OCI-LY3 (cell line): ENCODE results near the gene USP7.

ENCODE experiments used
- H2AFZ ChIP-seq: fragments of 200-600, 300-600 bp; shearing (Covaris generic); 2 replicates; pipeline ENCODE4 v1.6.0; 2014; ENCODE audit warnings: antibody characterized with exemption, low read depth, low read length
- H3K27ac ChIP-seq: fragments of 200-600, 300-600 bp; sonication (generic); 2 replicates; pipeline ENCODE4 v1.5.1; 2014; ENCODE audit warnings: mild to moderate bottlenecking, low read length, moderate library complexity, mixed read lengths
- H3K27me3 ChIP-seq: fragments of 200-600, 300-600 bp; sonication (generic); 2 replicates; pipeline ENCODE4 v1.6.1; 2014; ENCODE audit warnings: low read depth, low read length, mixed read lengths
- H3K36me3 ChIP-seq: fragments of 200-600, 300-600 bp; sonication (generic); replicated peaks from 2 replicates; pipeline ENCODE3; 2014; ENCODE audit warnings: low read depth, low read length, mixed read lengths
- H3K4me1 ChIP-seq: fragments of 300-600, 200-600 bp; sonication (generic); 2 replicates; pipeline ENCODE4 v1.6.1; 2014; ENCODE audit warnings: low read length, mixed read lengths
- H3K4me2 ChIP-seq: fragments of 200-600, 300-600 bp; sonication (generic); 2 replicates; pipeline ENCODE4 v1.6.1; 2014; ENCODE audit warnings: low read length, mixed read lengths
- H3K4me3 ChIP-seq: fragments of 300-600, 200-600 bp; sonication (generic); 2 replicates; pipeline ENCODE4 v1.5.1; 2014; ENCODE audit warnings: antibody characterized with exemption, mild to moderate bottlenecking, low read length, moderate library complexity
- H3K79me2 ChIP-seq: fragments of 300-600, 200-600 bp; shearing (Covaris generic); 2 replicates; pipeline ENCODE4 v1.6.1; 2014; ENCODE audit warnings: mild to moderate bottlenecking, low read length, mixed read lengths
- H3K9ac ChIP-seq: fragments of 300-600, 200-600 bp; shearing (Covaris generic); 2 replicates; pipeline ENCODE4 v1.6.0; 2014; ENCODE audit warnings: mild to moderate bottlenecking, low read length, moderate library complexity
- H3K9me3 ChIP-seq: fragments of 200-600, 300-600 bp; shearing (Covaris generic); 2 replicates; pipeline ENCODE4 v1.6.1; 2014; ENCODE audit warnings: low read length, mixed read lengths; ENCODE audit not compliant: insufficient read depth
- H4K20me1 ChIP-seq: fragments of 200-600, 300-600 bp; sonication (generic); 2 replicates; pipeline ENCODE4 v1.6.1; 2016; ENCODE audit warnings: low read length, mixed read lengths; ENCODE audit not compliant: insufficient read depth
- CTCF ChIP-seq: fragments of 200-600, 300-600 bp; sonication (generic); IDR thresholded peaks from 2 replicates; pipeline ENCODE4 v1.5.1; 2014; ENCODE audit warnings: antibody characterized with exemption, low read length, low read depth
- EZH2phosphoT487 ChIP-seq: fragments of 200-600 bp; shearing (Covaris generic); IDR thresholded peaks from 2 replicates; pipeline ENCODE4 v1.6.1; 2018; ENCODE audit warnings: antibody characterized with exemption, mixed run types, low read depth

Gene USP7

GRCh38 chr16:8961811-8962390, 1.8 kb downstream of the USP7 start:
- H3K4me3 ChIP-seq, result peak overlapping the region; percentile 78
- H3K4me1 ChIP-seq, result peaks cover 37% of the 10 kb centered on the region
- H3K27me3 ChIP-seq, result no peaks in the 10 kb centered on the region
- TF ChIP-seq CTCF (no peak), EZH2phosphoT487 (no peak)
- H3K4me2 ChIP-seq, result peak overlapping the region; percentile 93
- H3K9ac ChIP-seq, result peak overlapping the region; percentile 49
- no peak overlapping the region for H2AFZ ChIP-seq
- peaks cover 74% of the 10 kb centered on the region for H3K79me2 ChIP-seq
- peaks cover 7% of the 10 kb centered on the region for H3K36me3 ChIP-seq
- H4K20me1 ChIP-seq, result peaks cover 59% of the 10 kb centered on the region
- H3K27ac ChIP-seq, result no peak overlapping the region
- H3K9me3 ChIP-seq, result no peaks in the 10 kb centered on the region

GRCh38 chr16:8960788-8961109, 3.0 kb downstream of the USP7 start:
- peaks cover 37% of the 10 kb centered on the region for H3K4me1 ChIP-seq
- H3K27ac ChIP-seq, result no peak overlapping the region
- H3K9ac ChIP-seq, result no peak overlapping the region

GRCh38 chr16:8959921-8960787, 3.6 kb downstream of the USP7 start:
- Histone ChIP-seq H3K9me3 (no peaks in the 10 kb centered on the region), H3K4me1 (peaks cover 37% of the 10 kb centered on the region), H3K9ac (no peak overlapping the region), H3K79me2 (peaks cover 91% of the 10 kb centered on the region), H3K27me3 (no peaks in the 10 kb centered on the region), H3K4me3 (no peak overlapping the region; the same call in 1 of the 2 replicates), H3K27ac (no peak overlapping the region), H3K4me2 (peak overlapping the region; percentile 45), H4K20me1 (peaks cover 76% of the 10 kb centered on the region), H2AFZ (no peak overlapping the region), H3K36me3 (peaks cover 7% of the 10 kb centered on the region)
- TF ChIP-seq CTCF (no peak), EZH2phosphoT487 (no peak)

More at GRCh38 chr16:8960788-8961109, 3.0 kb downstream of the USP7 start:
- Histone ChIP-seq H3K27me3 (no peaks in the 10 kb centered on the region), H3K36me3 (peaks cover 7% of the 10 kb centered on the region), H2AFZ (no peak overlapping the region), H4K20me1 (peaks cover 71% of the 10 kb centered on the region), H3K9me3 (no peaks in the 10 kb centered on the region), H3K79me2 (peaks cover 85% of the 10 kb centered on the region), H3K4me2 (peak overlapping the region; percentile 45), H3K4me3 (no peak overlapping the region)
- no peak for TF ChIP-seq CTCF
- TF ChIP-seq EZH2phosphoT487, result no peak

GRCh38 chr16:8958344-8959167, 5.2 kb downstream of the USP7 start:
- H3K4me3 ChIP-seq, result no peak overlapping the region
- no peak for TF ChIP-seq EZH2phosphoT487
- TF ChIP-seq CTCF, result no peak
- H3K36me3 ChIP-seq, result peaks cover 7% of the 10 kb centered on the region
- H4K20me1 ChIP-seq, result peaks cover 89% of the 10 kb centered on the region
- H3K4me1 ChIP-seq, result peaks cover 37% of the 10 kb centered on the region
- H3K4me2 ChIP-seq, result no peak overlapping the region
- peaks cover 96% of the 10 kb centered on the region for H3K79me2 ChIP-seq
- H3K27ac ChIP-seq, result no peak overlapping the region
- no peaks in the 10 kb centered on the region for H3K27me3 ChIP-seq
- H3K9me3 ChIP-seq, result no peaks in the 10 kb centered on the region
- no peak overlapping the region for H2AFZ ChIP-seq
- no peak overlapping the region for H3K9ac ChIP-seq
